K562 (cell line): ENCODE results near the gene ERBB4. TPM values are rescaled to one million over a fixed set of nuclear protein-coding genes. Genes with fewer than 3 reads are reported as not detected.

Source experiments
- BRD9 ChIP-seq: fragments of 450-650 bp; IDR thresholded peaks from 2 replicates; pipeline ENCODE4 v1.6.1; 2018; ENCODE audit warnings: low read depth; ENCODE audit not compliant: partially characterized antibody
- DEAF1 ChIP-seq: fragments of 450-650 bp; formaldehyde crosslinking; IDR thresholded peaks from 2 replicates; pipeline ENCODE4 v1.4.0; 2020; ENCODE audit warnings: mild to moderate bottlenecking, moderate library complexity
- HDGF ChIP-seq: fragments of 450-650 bp; IDR thresholded peaks from 2 replicates; pipeline ENCODE4 v1.6.1; 2016
- LARP7 ChIP-seq: fragments of 450-650 bp; IDR thresholded peaks from 2 replicates; pipeline ENCODE4 v1.6.1; 2016
- MXI1 ChIP-seq: IDR thresholded peaks from 2 replicates; pipeline ENCODE4 v1.6.1; 2011; ENCODE audit warnings: low read depth, mild to moderate bottlenecking, improper control_type of control experiment, low read length
- PHB2 ChIP-seq: fragments of 450-650 bp; IDR thresholded peaks from 2 replicates; pipeline ENCODE4 v1.6.1; 2017; ENCODE audit warnings: low read depth
- SNRNP70 ChIP-seq: fragments of 200-400 bp; formaldehyde crosslinking; optimal IDR thresholded peaks from 2 replicates; pipeline ENCODE3; 2017; ENCODE audit warnings: low read depth, low read length
- SRSF1 ChIP-seq: fragments of 200-400 bp; formaldehyde crosslinking; IDR thresholded peaks from 2 replicates; pipeline ENCODE4 v1.6.1; 2017; ENCODE audit warnings: mild to moderate bottlenecking, low read depth, low read length, moderate library complexity
- ZBTB11 ChIP-seq, 3 experiments: fragments of 200-800 bp in 1 of 3; fragments of 250-450 bp in 1 of 3; fragments of 450-650 bp in 1 of 3; sonication (Bioruptor Pico) in 1 of 3; sonication (Bioruptor generic) in 1 of 3; formaldehyde crosslinking in 1 of 3; IDR thresholded peaks; 2 replicates each; pipeline versions ENCODE4 v1.6.1 to v1.8.0; 2016 to 2022; ENCODE audit warnings: mild to moderate bottlenecking in 2 of 3, missing genetic modification characterization in 2 of 3, missing compliant biosample characterization in 1 of 3, moderate library complexity in 1 of 3
- ZNF512 ChIP-seq: IDR thresholded peaks from 2 replicates; pipeline ENCODE4 v1.6.1; 2016; ENCODE audit warnings: missing genetic modification characterization, missing compliant biosample characterization
- ZNF609 ChIP-seq: sonication (generic); formaldehyde crosslinking; IDR thresholded peaks from 2 replicates; pipeline ENCODE4 v1.8.1; 2023; ENCODE audit warnings: missing genetic modification reagents, mild to moderate bottlenecking, borderline replicate concordance
- polyA plus RNA-seq, 8 experiments: library from polyadenylated mRNA; depleted of rRNA in 4 of 8; stranded (reverse) in 5 of 8; unstranded in 3 of 8; fragments of >200 nt; fragmentation: Nextera tagmentation in 2 of 8; fragmentation: Illumina TruSeq in 1 of 8; extraction: Ambion mirVana in 2 of 8; extraction: Trizol in 1 of 8; gene quantifications; 2 replicates each; pipeline versions ENCODE4 v1.2.1 to v1.2.3, GENCODE V29; 2011 to 2014; ENCODE audit warnings: inconsistent platforms in 1 of 8, missing spikeins in 1 of 8
- total RNA-seq, 7 experiments: library from RNA; depleted of rRNA in 6 of 7; stranded (reverse); fragments of >200 nt in 6 of 7; fragmentation: Illumina TruSeq in 2 of 7; extraction: Trizol in 2 of 7; gene quantifications; 2 replicates each; pipeline versions ENCODE4 v1.2.1 to v1.2.3, GENCODE V29; 2011 to 2021; ENCODE audit warnings: low replicate concordance in 1 of 7

The ERBB4 gene
- total and polyA plus RNA-seq, 9 of the 15 experiments (the other 6 are each of a cell fraction or from before 2014, with no cell fraction given): not detected

- TF ChIP-seq SRSF1 (no peak), ZNF512 (tag) (no peak), ZBTB11 (CRISPR knock-in tag; IDR thresholded peaks at IDR 0.05) (no peak), PHB2 (no peak), MXI1 (no peak), SNRNP70 (no peak), HDGF (no peak), LARP7 (no peak), ZNF609 (CRISPR knock-in tag) (no peak), DEAF1 (CRISPR knock-in tag) (no peak), BRD9 (no peak)
These were observed 714.6 kb downstream of the ERBB4 start (continued) for GRCh38 chr2:211823886-211824479.
